GM21381 (cell line): ENCODE measurements around the gene DIO1.
"Not testable (repeated sequence)": the region's sequence is repeated elsewhere in the genome, so short reads cannot be mapped to it uniquely, and the experiment has no call there.

Source experiments
- ATAC-seq: cut with Tn5 transposase; IDR thresholded peaks from one replicate; pipeline ENCODE4 v1.9.1; 2021; ENCODE audit warnings: mild to moderate bottlenecking, moderate library complexity; ENCODE audit not compliant: unreplicated experiment

Gene DIO1

GRCh38 chr1:53893999-53894636 is at the start of gene DIO1:
Gene DIO1 (plus strand): TSS chr1:53894187. CDS start chr1:53894211, 24 bp downstream.
- ATAC-seq: no peak

GRCh38 chr1:53847980-53848379 is 46.0 kb upstream of the DIO1 start:
- no peak for ATAC-seq

GRCh38 chr1:53850082-53850673 is 43.8 kb upstream of the DIO1 start:
- ATAC-seq: no peak

- no peak for ATAC-seq
Measured at GRCh38 chr1:53851571-53852285, 42.3 kb upstream of the DIO1 start.

GRCh38 chr1:53860967-53861411 is 33.0 kb upstream of the DIO1 start:
- ATAC-seq: no peak

GRCh38 chr1:53862507-53862906 is 31.5 kb upstream of the DIO1 start:
- ATAC-seq: no peak

GRCh38 chr1:53868565-53868964 is 25.4 kb upstream of the DIO1 start:
- ATAC-seq: no peak

GRCh38 chr1:53869454-53870117 is 24.4 kb upstream of the DIO1 start:
- ATAC-seq: no peak

- ATAC-seq: no peak
Measured at GRCh38 chr1:53871221-53871620, 22.8 kb upstream of the DIO1 start.

- ATAC-seq: no peak
Measured at GRCh38 chr1:53871773-53872484, 22.1 kb upstream of the DIO1 start.

GRCh38 chr1:53875150-53875549 is 18.8 kb upstream of the DIO1 start:
- ATAC-seq: not testable (repeated sequence)

GRCh38 chr1:53878492-53879105 is 15.4 kb upstream of the DIO1 start:
- no peak for ATAC-seq

- not testable (repeated sequence) for ATAC-seq
Measured at GRCh38 chr1:53881853-53882252, 12.1 kb upstream of the DIO1 start.

- not testable (repeated sequence) for ATAC-seq
Measured at GRCh38 chr1:53883600-53883999, 10.4 kb upstream of the DIO1 start.

GRCh38 chr1:53888681-53889080 is 5.3 kb upstream of the DIO1 start:
- ATAC-seq: no peak

GRCh38 chr1:53889304-53890298 is 4.4 kb upstream of the DIO1 start, which contains the start of gene YIPF1:
Gene YIPF1 (minus strand): TSS chr1:53889797. CDS start chr1:53888937, 860 bp downstream.
- ATAC-seq: peak; percentile 93

- ATAC-seq: no peak
Measured at GRCh38 chr1:53890522-53890941, 3.5 kb upstream of the DIO1 start.

GRCh38 chr1:53891018-53891417 is 3.0 kb upstream of the DIO1 start:
- no peak for ATAC-seq

GRCh38 chr1:53891678-53892077 is 2.3 kb upstream of the DIO1 start:
- ATAC-seq: no peak
